ENCODE data around the gene TBL1X.

GRCh38 chrX:9526965-9527364 is 62.1 kb downstream of the TBL1X start:
- no peak for TF ChIP-seq SMC3 (IDR thresholded peaks at IDR 0.05; ENCODE audit: borderline replicate concordance, low read length)
- no peak for TF ChIP-seq BCL3 (IDR thresholded peaks at IDR 0.05; ENCODE audit: borderline replicate concordance, insufficient read depth, low read depth, low read length, poor library complexity, severe bottlenecking)
- no peak for TF ChIP-seq CTCF (IDR thresholded peaks at IDR 0.05 in 2 of 3, conservative IDR thresholded peaks at IDR 0.05 in 1 of 3; ENCODE audit: control insufficient read depth in 2 of 3, extremely low read depth in 1 of 3, insufficient read depth in 1 of 3, low read depth in 3 of 3, low read length in 3 of 3)
- TF ChIP-seq SIN3A (IDR thresholded peaks at IDR 0.05; ENCODE audit: low read depth, low read length): no peak
- TF ChIP-seq EZH2 (IDR thresholded peaks at IDR 0.05; ENCODE audit: borderline replicate concordance, control insufficient read depth, low read depth, low read length): no peak
- TF ChIP-seq EP300 (IDR thresholded peaks at IDR 0.05; ENCODE audit: borderline replicate concordance in 1 of 2, control insufficient read depth in 1 of 2, low read depth in 2 of 2, low read length in 2 of 2): no peak
- no peak for TF ChIP-seq YY1 (IDR thresholded peaks at IDR 0.05; ENCODE audit: low read depth, low read length)
- TF ChIP-seq IRF4 (IDR thresholded peaks at IDR 0.05; ENCODE audit: low read depth, low read length): no peak
- TF ChIP-seq RAD21 (IDR thresholded peaks at IDR 0.05; ENCODE audit: insufficient read depth, low read depth, low read length): no peak

Measured in GM12878 (cell line).